ENCODE measurements around the gene UBE2N. TPM values are rescaled to one million over a fixed set of nuclear protein-coding genes. Genes with fewer than 3 reads are reported as not detected.

The UBE2N gene
- total RNA-seq, 2 experiments from 2014 or later, result 186 to 279 TPM

- Mint-ChIP-seq H3K36me3 (ENCODE audit: low read depth) (no peaks in the 10 kb centered on the region), H3K4me3 (no peak overlapping the region), H3K9me3 (ENCODE audit: low read depth) (no peaks in the 10 kb centered on the region), H3K27ac (no peak overlapping the region), H3K27me3 (no peaks in the 10 kb centered on the region), H3K4me1 (peaks cover 10% of the 10 kb centered on the region)
- ChIA-PET CTCF (interaction anchor here (0.6 to 1.5 kb wide), 4 partner anchors 12 to 276 kb away, joined by 3 to 5 read pairs (median 4); no protein-coding TSS in a partner anchor), POLR2A (interaction anchor here (0.7 kb wide), 1 partner anchor 141 kb away, joined by 5 read pairs; no protein-coding TSS in a partner anchor)
- ATAC-seq (no peak), DNase-seq (no peak)
- intact Hi-C loops (cut with DNase I, micrococcal nuclease), result no loop called here
These were observed 67.6 kb downstream of the UBE2N start for GRCh38 chr12:93373961-93374656.

DNA sequence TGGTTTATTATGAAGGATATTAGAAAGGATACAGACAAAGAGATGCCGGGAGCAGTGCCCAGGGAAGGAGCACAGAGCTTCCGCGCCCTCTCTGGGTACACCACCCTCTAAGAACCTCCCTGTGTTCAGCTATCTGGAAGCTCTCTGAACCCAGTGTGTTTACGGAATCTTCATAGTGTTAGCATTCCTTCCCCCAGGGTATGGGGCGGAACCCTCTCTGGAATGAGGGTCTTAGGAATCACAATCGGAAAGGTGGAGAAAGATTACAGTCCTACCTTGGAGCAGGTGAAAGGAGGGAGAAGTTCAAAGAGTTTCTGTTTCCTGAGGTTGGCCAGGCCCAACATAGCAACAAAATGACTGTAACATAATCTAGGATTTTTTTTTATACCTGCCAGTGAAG lies 70.8 kb downstream of the UBE2N start:
- Mint-ChIP-seq H3K9me3 (ENCODE audit: low read depth) (no peaks in the 10 kb centered on the region), H3K36me3 (ENCODE audit: low read depth) (no peaks in the 10 kb centered on the region), H3K27me3 (no peaks in the 10 kb centered on the region), H3K27ac (no peak overlapping the region), H3K4me3 (no peak overlapping the region), H3K4me1 (peaks cover 3% of the 10 kb centered on the region)
- ATAC-seq, result no peak
- DNase-seq, result no peak
- CTCF ChIA-PET, result interaction anchor here (0.6 kb wide), 1 partner anchor 13 kb away, joined by 3 read pairs; no protein-coding TSS in a partner anchor
- intact Hi-C loops (cut with DNase I, micrococcal nuclease), result no loop called here
- POLR2A ChIA-PET, result no interaction called here

DNA sequence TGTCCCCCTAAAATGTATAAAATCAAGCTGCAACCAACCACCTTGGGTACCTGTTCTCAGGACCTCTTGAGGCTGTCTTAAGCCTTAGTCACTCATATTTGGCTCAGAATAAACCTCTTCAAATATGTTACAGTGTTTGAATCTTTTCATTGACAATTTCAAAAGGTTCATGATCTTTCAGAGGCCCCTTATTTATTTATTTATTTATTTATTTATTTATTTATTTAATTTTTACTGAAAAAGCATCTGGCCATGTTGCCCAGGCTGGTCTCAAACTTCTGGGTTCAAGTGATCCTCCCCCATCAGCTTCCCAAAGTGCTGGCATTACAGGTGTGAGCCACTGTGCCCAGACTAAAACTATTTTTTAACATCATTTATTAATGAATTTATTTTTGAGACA lies 72.2 kb downstream of the UBE2N start:
- intact Hi-C loops (cut with DNase I, micrococcal nuclease), result no loop called here
- Mint-ChIP-seq H3K4me1 (peaks cover 4% of the 10 kb centered on the region), H3K27me3 (no peaks in the 10 kb centered on the region), H3K9me3 (ENCODE audit: low read depth) (no peaks in the 10 kb centered on the region), H3K36me3 (ENCODE audit: low read depth) (no peaks in the 10 kb centered on the region), H3K4me3 (no peak overlapping the region), H3K27ac (no peak overlapping the region)
- DNase-seq (no peak), ATAC-seq (no peak)
- CTCF ChIA-PET, result interaction anchor here (0.7 to 0.9 kb wide), 2 partner anchors 12 to 387 kb away, joined by 3 to 5 read pairs; no protein-coding TSS in a partner anchor
- POLR2A ChIA-PET, result interaction anchor here (0.6 kb wide), 1 partner anchor 35 kb away, joined by 3 read pairs; no protein-coding TSS in a partner anchor

DNA sequence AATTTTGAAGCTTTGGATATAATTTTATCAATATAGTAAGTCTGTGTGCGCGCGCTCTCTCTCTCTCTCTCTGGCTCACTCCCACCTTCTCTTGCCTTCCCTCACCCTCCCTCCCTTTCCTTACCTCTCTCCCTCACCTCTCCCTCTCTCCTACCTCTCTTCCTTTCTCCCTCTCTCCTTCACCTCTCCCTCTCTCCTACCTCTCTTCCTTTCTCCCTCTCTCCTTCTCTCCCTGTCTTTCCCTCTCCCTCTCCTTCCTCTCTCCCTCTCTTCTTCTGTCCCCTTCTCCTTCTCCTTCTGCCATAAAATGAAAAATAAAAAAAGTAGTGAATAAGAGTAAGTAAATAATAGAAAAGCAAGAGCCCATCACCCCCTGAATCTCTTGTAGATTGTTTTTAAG lies 73.0 kb downstream of the UBE2N start:
- Mint-ChIP-seq H3K36me3 (ENCODE audit: low read depth) (no peaks in the 10 kb centered on the region), H3K27ac (no peak overlapping the region), H3K4me1 (peaks cover 6% of the 10 kb centered on the region), H3K9me3 (ENCODE audit: low read depth) (no peaks in the 10 kb centered on the region), H3K4me3 (no peak overlapping the region), H3K27me3 (no peaks in the 10 kb centered on the region)
- ChIA-PET POLR2A (interaction anchor here (0.6 kb wide), 1 partner anchor 36 kb away, joined by 3 read pairs; no protein-coding TSS in a partner anchor), CTCF (interaction anchor here (0.9 kb wide), 1 partner anchor 11 kb away, joined by 3 read pairs; no protein-coding TSS in a partner anchor)
- DNase-seq (no peak), ATAC-seq (no peak)
- intact Hi-C loops (cut with DNase I, micrococcal nuclease), result no loop called here

- H3K4me3 Mint-ChIP-seq, result no peak overlapping the region
- ChIA-PET POLR2A (no interaction called here), CTCF (no interaction called here)
- no peak for ATAC-seq
- DNase-seq, result no peak
- H3K36me3 Mint-ChIP-seq (ENCODE audit: low read depth), result no peaks in the 10 kb centered on the region
- H3K9me3 Mint-ChIP-seq (ENCODE audit: low read depth), result no peaks in the 10 kb centered on the region
- H3K27ac Mint-ChIP-seq, result no peak overlapping the region
- peaks cover 10% of the 10 kb centered on the region for H3K4me1 Mint-ChIP-seq
- H3K27me3 Mint-ChIP-seq, result no peaks in the 10 kb centered on the region
- intact Hi-C loops (cut with DNase I, micrococcal nuclease), result no loop called here
These were observed 75.3 kb downstream of the UBE2N start for GRCh38 chr12:93366422-93366821.

DNA sequence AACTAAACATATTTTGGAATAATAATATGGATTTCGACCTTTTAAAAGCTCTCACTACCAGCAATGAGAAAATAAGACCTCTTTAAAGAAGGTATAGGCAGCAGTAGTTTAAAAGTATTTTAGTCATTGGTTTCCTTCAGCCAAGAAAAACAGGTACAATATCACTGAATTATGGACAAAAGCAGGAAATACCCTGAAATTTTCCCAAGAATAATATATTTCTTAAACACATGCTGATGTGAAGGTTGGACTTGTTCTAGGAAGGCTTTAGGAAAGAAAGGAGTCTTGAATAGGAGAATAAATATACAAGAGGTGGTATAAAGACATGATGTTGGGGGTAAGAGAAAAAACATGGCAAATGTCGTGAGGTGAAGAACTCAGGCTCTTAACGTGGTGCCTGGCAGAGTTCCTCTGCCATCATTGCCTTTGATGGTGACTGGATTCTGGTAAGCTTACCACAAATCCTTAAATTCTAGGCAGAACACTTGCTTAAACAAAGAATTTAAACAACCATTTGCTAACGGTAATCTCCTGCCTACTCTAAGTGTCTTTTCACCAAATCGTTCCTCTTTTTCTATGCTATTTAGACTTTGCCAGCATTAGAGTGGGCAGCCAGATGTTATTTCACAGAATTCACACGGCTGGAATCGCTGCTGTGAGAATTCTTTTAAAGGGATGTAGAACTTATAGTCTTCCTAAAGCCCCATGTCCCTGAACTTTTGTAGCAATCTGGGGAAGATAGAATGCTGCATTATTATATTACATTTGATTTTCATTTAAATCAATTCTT lies 75.9 kb downstream of the UBE2N start:
- ATAC-seq, result no peak
- Mint-ChIP-seq H3K27me3 (no peaks in the 10 kb centered on the region), H3K27ac (no peak overlapping the region), H3K36me3 (ENCODE audit: low read depth) (no peaks in the 10 kb centered on the region), H3K4me3 (no peak overlapping the region), H3K9me3 (ENCODE audit: low read depth) (no peaks in the 10 kb centered on the region), H3K4me1 (peaks cover 10% of the 10 kb centered on the region)
- DNase-seq, result no peak
- intact Hi-C loops (cut with DNase I, micrococcal nuclease), result no loop called here
- ChIA-PET POLR2A (no interaction called here), CTCF (no interaction called here)

GRCh38 chr12:93363841-93364297 lies 77.9 kb downstream of the UBE2N start:
- no peak overlapping the region for H3K27ac Mint-ChIP-seq
- H3K4me1 Mint-ChIP-seq, result peaks cover 10% of the 10 kb centered on the region
- H3K9me3 Mint-ChIP-seq (ENCODE audit: low read depth), result no peaks in the 10 kb centered on the region
- ChIA-PET CTCF (interaction anchor here (0.7 to 1.8 kb wide), 4 partner anchors 9 to 1480 kb away, joined by 3 to 6 read pairs (median 4); no protein-coding TSS in a partner anchor), POLR2A (interaction anchor here (0.7 kb wide), 1 partner anchor 17 kb away, joined by 4 read pairs; no protein-coding TSS in a partner anchor)
- H3K27me3 Mint-ChIP-seq, result no peaks in the 10 kb centered on the region
- intact Hi-C loops (cut with DNase I, micrococcal nuclease), result no loop called here
- DNase-seq, result no peak
- no peak overlapping the region for H3K4me3 Mint-ChIP-seq
- ATAC-seq, result peak; percentile 49
- H3K36me3 Mint-ChIP-seq (ENCODE audit: low read depth), result no peaks in the 10 kb centered on the region

- ChIA-PET POLR2A (no interaction called here), CTCF (interaction anchor here (0.6 kb wide), 1 partner anchor 12 kb away, joined by 3 read pairs; no protein-coding TSS in a partner anchor)
- Mint-ChIP-seq H3K27ac (no peak overlapping the region), H3K36me3 (ENCODE audit: low read depth) (no peaks in the 10 kb centered on the region), H3K9me3 (ENCODE audit: low read depth) (no peaks in the 10 kb centered on the region), H3K4me1 (peaks cover 10% of the 10 kb centered on the region), H3K27me3 (no peaks in the 10 kb centered on the region), H3K4me3 (no peak overlapping the region)
- no peak for ATAC-seq
- no peak for DNase-seq
- intact Hi-C loops (cut with DNase I, micrococcal nuclease), result no loop called here
These were observed 80.4 kb downstream of the UBE2N start for GRCh38 chr12:93361151-93361919.

- no peaks in the 10 kb centered on the region for H3K9me3 Mint-ChIP-seq (ENCODE audit: low read depth)
- ATAC-seq, result no peak
- no peak for DNase-seq
- H3K36me3 Mint-ChIP-seq (ENCODE audit: low read depth), result no peaks in the 10 kb centered on the region
- no peak overlapping the region for H3K27ac Mint-ChIP-seq
- intact Hi-C loops (cut with DNase I, micrococcal nuclease), result no loop called here
- CTCF ChIA-PET, result no interaction called here
- peaks cover 10% of the 10 kb centered on the region for H3K4me1 Mint-ChIP-seq
- no peaks in the 10 kb centered on the region for H3K27me3 Mint-ChIP-seq
- POLR2A ChIA-PET, result no interaction called here
- H3K4me3 Mint-ChIP-seq, result no peak overlapping the region
These were observed 81.1 kb downstream of the UBE2N start for GRCh38 chr12:93360688-93361087.

DNA sequence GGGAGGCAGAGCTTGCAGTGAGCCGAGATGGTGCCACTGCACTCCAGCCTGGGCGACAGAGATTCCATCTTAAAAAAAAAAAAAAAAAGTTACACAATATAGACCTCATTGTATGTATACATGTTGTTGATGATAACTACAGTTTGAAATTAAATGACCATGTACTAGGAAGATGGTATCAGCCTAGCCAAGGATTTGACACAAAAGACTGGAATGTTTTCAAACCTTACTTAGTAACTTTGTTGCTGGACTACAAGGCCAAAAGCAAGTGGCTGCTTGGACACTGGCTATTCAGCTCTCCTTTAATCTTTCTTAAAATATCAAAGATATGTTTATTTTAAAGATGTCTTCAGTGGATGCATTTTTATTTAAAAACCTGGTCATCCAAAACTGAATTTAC lies 82.9 kb downstream of the UBE2N start:
- no peaks in the 10 kb centered on the region for H3K36me3 Mint-ChIP-seq (ENCODE audit: low read depth)
- no peak overlapping the region for H3K27ac Mint-ChIP-seq
- no peaks in the 10 kb centered on the region for H3K9me3 Mint-ChIP-seq (ENCODE audit: low read depth)
- ChIA-PET POLR2A (no interaction called here), CTCF (interaction anchor here (0.7 to 1.5 kb wide), 2 partner anchors 19 to 454 kb away, joined by 3 read pairs; partner anchors contain the start of gene NUDT4)
- H3K4me1 Mint-ChIP-seq, result peaks cover 4% of the 10 kb centered on the region
- no peak overlapping the region for H3K4me3 Mint-ChIP-seq
- no peak for ATAC-seq
- H3K27me3 Mint-ChIP-seq, result no peaks in the 10 kb centered on the region
- no peak for DNase-seq
- intact Hi-C loops (cut with DNase I, micrococcal nuclease), result no loop called here

DNA sequence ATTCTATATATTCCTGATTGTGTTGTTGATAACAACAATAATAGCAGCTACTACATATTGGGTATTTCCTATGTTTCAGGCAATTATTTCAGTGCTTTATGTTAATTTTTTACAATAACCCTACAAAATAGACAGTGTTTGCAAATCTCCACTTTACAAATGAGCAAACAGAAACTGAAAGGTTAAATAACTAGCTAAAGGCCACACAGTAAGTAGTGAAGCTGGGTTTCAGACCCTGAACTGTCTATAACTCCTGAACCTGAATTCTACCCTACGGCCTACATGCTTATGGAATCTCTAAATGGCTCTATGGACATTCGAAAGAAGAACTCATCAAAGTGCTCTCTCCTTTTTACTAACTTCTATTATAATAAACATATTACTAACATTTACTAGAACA lies 83.7 kb downstream of the UBE2N start:
- no peaks in the 10 kb centered on the region for H3K27me3 Mint-ChIP-seq
- H3K4me1 Mint-ChIP-seq, result peaks cover under 1% of the 10 kb centered on the region
- H3K9me3 Mint-ChIP-seq (ENCODE audit: low read depth), result no peaks in the 10 kb centered on the region
- CTCF ChIA-PET, result interaction anchor here (0.7 to 1.4 kb wide), 5 partner anchors 11 to 480 kb away, joined by 3 to 4 read pairs (median 3); no protein-coding TSS in a partner anchor
- POLR2A ChIA-PET, result interaction anchor here (0.6 kb wide), 1 partner anchor 28 kb away, joined by 5 read pairs; no protein-coding TSS in a partner anchor
- ATAC-seq (no peak), DNase-seq (no peak)
- intact Hi-C loops (cut with DNase I, micrococcal nuclease), result no loop called here
- no peaks in the 10 kb centered on the region for H3K36me3 Mint-ChIP-seq (ENCODE audit: low read depth)
- no peak overlapping the region for H3K27ac Mint-ChIP-seq
- H3K4me3 Mint-ChIP-seq, result no peak overlapping the region

Data from activated CD4-positive, alpha-beta T cell treated with anti-CD3 and anti-CD28 coated beads for 36 hours (primary cell).